MCF 10A (cell line): ENCODE results near the gene C19orf67. TPM values are rescaled to one million over a fixed set of nuclear protein-coding genes. Genes with fewer than 3 reads are reported as not detected.
A peak's percentile ranks its signal among the peaks of the same experiment; 100 is the strongest.

Experiments used
- BruUV-seq: library from RNA; stranded (reverse); fragments of 400-500 nt; replicated peaks from 2 replicates; lab custom pipeline; 2021; lab: Mats Ljungman, UMichigan
- CTCF ChIA-PET: fragments of 300-600 bp; sonication (Branson Sonifier 250); formaldehyde crosslinking; extraction: SDS; loops from one replicate; lab custom pipeline; 2021; ENCODE audit warnings: antibody characterized with exemption, inconsistent platforms; lab: Yijun Ruan, JAX
- POLR2A ChIA-PET: fragments of 300-600, 350-650 bp; sonication (Branson Sonifier 250); formaldehyde crosslinking; extraction: SDS; loops from one replicate; lab custom pipeline; 2020; ENCODE audit warnings: antibody characterized with exemption, inconsistent platforms; lab: Yijun Ruan, JAX
- DNase-seq: peaks from one replicate; pipeline ENCODE4 v3.0.0-alpha.2; 2018; ENCODE audit not compliant: unreplicated experiment
- H3K27ac Mint-ChIP-seq: one replicate; pipeline ENCODE4 v1.8.0; 2022; ENCODE audit warnings: mild to moderate bottlenecking, low read depth, mixed read lengths; ENCODE audit not compliant: unreplicated experiment
- H3K27me3 Mint-ChIP-seq: one replicate; pipeline ENCODE4 v1.8.0; 2022; ENCODE audit warnings: mixed read lengths; ENCODE audit not compliant: insufficient read depth, unreplicated experiment
- H3K36me3 Mint-ChIP-seq: one replicate; pipeline ENCODE4 v1.8.0; 2022; ENCODE audit warnings: mild to moderate bottlenecking, moderate library complexity, mixed read lengths; ENCODE audit not compliant: insufficient read depth, unreplicated experiment
- H3K4me1 Mint-ChIP-seq: one replicate; pipeline ENCODE4 v1.8.0; 2022; ENCODE audit warnings: mixed read lengths; ENCODE audit not compliant: insufficient read depth, unreplicated experiment
- H3K4me3 Mint-ChIP-seq: one replicate; pipeline ENCODE4 v1.8.0; 2022; ENCODE audit warnings: mild to moderate bottlenecking, moderate library complexity, mixed read lengths; ENCODE audit not compliant: unreplicated experiment
- H3K9me3 Mint-ChIP-seq: one replicate; pipeline ENCODE4 v1.8.0; 2022; ENCODE audit warnings: mixed read lengths; ENCODE audit not compliant: unreplicated experiment
- intact Hi-C: fragments of 100-400 bp; cut with micrococcal nuclease; formaldehyde crosslinking; loops from 2 replicates; pipeline ENCODE4 v1.14.1; 2022
- total RNA-seq: library from RNA; stranded (reverse); gene quantifications from 2 replicates; pipeline ENCODE4 v1.2.3, GENCODE V29; 2022
- TF ChIP-seq, protein P1 (sequence below): fragments of 200-600 bp; IDR thresholded peaks from one replicate; pipeline ENCODE4 v1.8.0; 2022; ENCODE audit warnings: antibody characterized with exemption, mild to moderate bottlenecking; ENCODE audit not compliant: unreplicated experiment

C19orf67 gene
- total RNA-seq, 1 experiment from 2014 or later, result not detected

DNA sequence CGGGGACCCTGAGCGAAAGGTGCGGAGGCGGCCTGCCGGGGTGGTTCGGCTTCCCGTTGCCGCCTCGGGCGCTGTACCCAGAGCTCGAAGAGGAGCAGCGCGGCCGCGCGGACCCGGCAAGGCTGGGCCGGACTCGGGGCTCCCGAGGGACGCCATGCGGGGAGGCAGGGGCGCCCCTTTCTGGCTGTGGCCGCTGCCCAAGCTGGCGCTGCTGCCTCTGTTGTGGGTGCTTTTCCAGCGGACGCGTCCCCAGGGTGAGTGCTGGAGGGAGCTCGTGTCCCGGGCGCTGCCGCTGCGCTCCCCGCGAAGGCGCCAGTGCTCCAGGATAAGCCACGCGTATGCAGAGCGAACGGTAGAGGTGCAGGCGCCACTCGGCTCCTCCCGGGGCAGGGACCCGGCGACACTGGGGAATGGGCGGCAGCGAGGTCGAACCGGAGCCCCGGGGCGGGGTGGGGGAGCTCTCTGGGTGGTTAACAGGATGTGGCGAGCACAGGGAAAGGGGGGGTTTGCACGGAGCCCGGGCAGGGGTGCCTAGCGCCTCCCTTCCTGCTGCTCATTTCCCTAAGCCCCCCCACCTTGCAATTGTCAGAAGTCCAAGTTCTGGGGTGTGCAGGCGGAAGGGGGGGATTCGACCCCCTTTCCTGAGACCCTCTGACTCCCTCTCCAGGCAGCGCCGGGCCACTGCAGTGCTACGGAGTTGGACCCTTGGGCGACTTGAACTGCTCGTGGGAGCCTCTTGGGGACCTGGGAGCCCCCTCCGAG is 53.7 kb downstream of the C19orf67 start, which contains the start of gene IL27RA:
TSS of gene IL27RA (plus strand) at position 44 of the 762 bp plus-strand sequence. CDS start at position 155, 111 bp downstream.
- Mint-ChIP-seq H3K27ac (peak within 1 kb of the TSS; percentile 19), H3K4me1 (peaks cover 12% of the 10 kb centered on the region), H3K36me3 (no peaks in the 10 kb centered on the region), H3K9me3 (no peaks in the 10 kb centered on the region), H3K27me3 (no peaks in the 10 kb centered on the region), H3K4me3 (peak within 1 kb of the TSS; percentile 81)
- no TSS peak for BruUV-seq
- peak; percentile 60 for DNase-seq
- TF ChIP-seq, protein P1, sequence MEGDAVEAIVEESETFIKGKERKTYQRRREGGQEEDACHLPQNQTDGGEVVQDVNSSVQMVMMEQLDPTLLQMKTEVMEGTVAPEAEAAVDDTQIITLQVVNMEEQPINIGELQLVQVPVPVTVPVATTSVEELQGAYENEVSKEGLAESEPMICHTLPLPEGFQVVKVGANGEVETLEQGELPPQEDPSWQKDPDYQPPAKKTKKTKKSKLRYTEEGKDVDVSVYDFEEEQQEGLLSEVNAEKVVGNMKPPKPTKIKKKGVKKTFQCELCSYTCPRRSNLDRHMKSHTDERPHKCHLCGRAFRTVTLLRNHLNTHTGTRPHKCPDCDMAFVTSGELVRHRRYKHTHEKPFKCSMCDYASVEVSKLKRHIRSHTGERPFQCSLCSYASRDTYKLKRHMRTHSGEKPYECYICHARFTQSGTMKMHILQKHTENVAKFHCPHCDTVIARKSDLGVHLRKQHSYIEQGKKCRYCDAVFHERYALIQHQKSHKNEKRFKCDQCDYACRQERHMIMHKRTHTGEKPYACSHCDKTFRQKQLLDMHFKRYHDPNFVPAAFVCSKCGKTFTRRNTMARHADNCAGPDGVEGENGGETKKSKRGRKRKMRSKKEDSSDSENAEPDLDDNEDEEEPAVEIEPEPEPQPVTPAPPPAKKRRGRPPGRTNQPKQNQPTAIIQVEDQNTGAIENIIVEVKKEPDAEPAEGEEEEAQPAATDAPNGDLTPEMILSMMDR, result peak; percentile 50
- ChIA-PET POLR2A (interaction anchor here (0.6 to 1.4 kb wide), 6 partner anchors 11 to 105 kb away, joined by 3 to 5 read pairs (median 3); partner anchors contain the start of gene RFX1), CTCF (interaction anchor here (0.6 to 1.7 kb wide), 10 partner anchors 9 to 151 kb away, joined by 3 to 9 read pairs (median 3); a partner anchor contains a TSS)
- intact Hi-C loops, result no loop called here

Other genes starting within 250 kb of the C19orf67 start
- gene NANOS3, start 208.6 kb downstream of the C19orf67 start, total RNA-seq, result not detected in 2 replicates
- 0.75 and 1.8 TPM in 2 replicates for gene BRME1, start 179.7 kb downstream of the C19orf67 start, total RNA-seq
- 36.7 and 37.1 TPM in 2 replicates for gene CC2D1A, start 179.6 kb downstream of the C19orf67 start, total RNA-seq
- gene PODNL1, start 147.4 kb downstream of the C19orf67 start, total RNA-seq, result 0.25 and 0.51 TPM in 2 replicates
- 17.6 and 19.3 TPM in 2 replicates for gene DCAF15, start 133.3 kb downstream of the C19orf67 start, total RNA-seq
- 16.8 and 17.7 TPM in 2 replicates for gene RFX1, start 79.5 kb downstream of the C19orf67 start, total RNA-seq
- gene RLN3, start 57.6 kb downstream of the C19orf67 start, total RNA-seq, result not detected in 2 replicates
- gene IL27RA, start 54.0 kb downstream of the C19orf67 start, total RNA-seq, result 1.7 and 2.7 TPM in 2 replicates
- not detected in 2 replicates for gene PALM3, start 23.7 kb downstream of the C19orf67 start, total RNA-seq
- 0.32 and 0.54 TPM in 2 replicates for gene MISP3, start 13.0 kb downstream of the C19orf67 start, total RNA-seq
- gene SAMD1, start 5.0 kb upstream of the C19orf67 start, total RNA-seq, result 12.9 and 19.8 TPM in 2 replicates
- gene PRKACA, start 32.0 kb upstream of the C19orf67 start, total RNA-seq, result 44.7 and 49.8 TPM in 2 replicates
- 6.5 and 7.0 TPM in 2 replicates for gene ASF1B, start 50.8 kb upstream of the C19orf67 start, total RNA-seq
- 13.0 and 15.9 TPM in 2 replicates for gene ADGRL1, start 120.4 kb upstream of the C19orf67 start, total RNA-seq